Tibial artery (tissue), 4 donors: ENCODE results near the gene DYNC1I2.

Source experiments
- DNase-seq, 2 donors: peaks; one replicate each; pipeline ENCODE4 v3.0.0-alpha.2; 2019
- H3K27ac ChIP-seq, 2 donors: fragments of 200-600 bp; sonication (generic) in 1 of 2; 1 replicate in 1 of 2; 2 replicates in 1 of 2; pipeline ENCODE4 v1.5.1; 2018 to 2019; ENCODE audit warnings: mild to moderate bottlenecking in 1 of 2
- H3K27me3 ChIP-seq, 2 donors: fragments of 200-600 bp; sonication (generic) in 1 of 2; one replicate each; pipeline versions ENCODE4 v1.5.1 to v1.6.0; 2016 to 2019
- H3K36me3 ChIP-seq, 3 donors: fragments of 200-600 bp; sonication (generic) in 2 of 3; one replicate each; pipeline ENCODE4 v1.5.1; 2016 to 2019; ENCODE audit warnings: mild to moderate bottlenecking in 2 of 3
- H3K4me1 ChIP-seq, 4 donors: fragments of 200-600 bp; sonication (generic) in 2 of 4; 1 replicate in 3 of 4; 2 replicates in 1 of 4; pipeline ENCODE4 v1.5.1; 2016 to 2019
- H3K4me3 ChIP-seq, 2 donors: fragments of 200-600 bp; sonication (generic) in 1 of 2; 1 replicate in 1 of 2; 2 replicates in 1 of 2; pipeline ENCODE4 v1.5.1; 2018 to 2019; ENCODE audit warnings: mild to moderate bottlenecking in 2 of 2
- H3K9me3 ChIP-seq, 3 donors: fragments of 200-600 bp; sonication (generic) in 1 of 3; one replicate each; pipeline ENCODE4 v1.5.1; 2016 to 2019
- intact Hi-C: fragments of 100-400 bp; cut with DNase I; formaldehyde crosslinking; loops from one replicate; pipeline ENCODE4 v1.15.0; 2023; ENCODE audit warnings: low total_unique reads
- TF ChIP-seq, protein P1 (sequence below), 2 experiments: fragments of 200-600 bp in 1 of 2; fragments of 450-650 bp in 1 of 2; IDR thresholded peaks; one replicate each; pipeline ENCODE4 v1.5.1; 2017 to 2019; ENCODE audit warnings: antibody characterized with exemption in 2 of 2, mild to moderate bottlenecking in 1 of 2, moderate library complexity in 1 of 2

DYNC1I2 gene

GRCh38 chr2:171706152-171706803, 19.0 kb downstream of the DYNC1I2 start:
- TF ChIP-seq, protein P1, sequence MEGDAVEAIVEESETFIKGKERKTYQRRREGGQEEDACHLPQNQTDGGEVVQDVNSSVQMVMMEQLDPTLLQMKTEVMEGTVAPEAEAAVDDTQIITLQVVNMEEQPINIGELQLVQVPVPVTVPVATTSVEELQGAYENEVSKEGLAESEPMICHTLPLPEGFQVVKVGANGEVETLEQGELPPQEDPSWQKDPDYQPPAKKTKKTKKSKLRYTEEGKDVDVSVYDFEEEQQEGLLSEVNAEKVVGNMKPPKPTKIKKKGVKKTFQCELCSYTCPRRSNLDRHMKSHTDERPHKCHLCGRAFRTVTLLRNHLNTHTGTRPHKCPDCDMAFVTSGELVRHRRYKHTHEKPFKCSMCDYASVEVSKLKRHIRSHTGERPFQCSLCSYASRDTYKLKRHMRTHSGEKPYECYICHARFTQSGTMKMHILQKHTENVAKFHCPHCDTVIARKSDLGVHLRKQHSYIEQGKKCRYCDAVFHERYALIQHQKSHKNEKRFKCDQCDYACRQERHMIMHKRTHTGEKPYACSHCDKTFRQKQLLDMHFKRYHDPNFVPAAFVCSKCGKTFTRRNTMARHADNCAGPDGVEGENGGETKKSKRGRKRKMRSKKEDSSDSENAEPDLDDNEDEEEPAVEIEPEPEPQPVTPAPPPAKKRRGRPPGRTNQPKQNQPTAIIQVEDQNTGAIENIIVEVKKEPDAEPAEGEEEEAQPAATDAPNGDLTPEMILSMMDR (IDR thresholded peaks at IDR 0.05): peak in 1 of 2 experiments; percentile 13
- Histone ChIP-seq H3K36me3 (peaks cover 0 to 11% (median 5%) of the 10 kb centered on the region in 3 donors), H3K27ac (no peak overlapping the region), H3K9me3 (no peaks in the 10 kb centered on the region), H3K4me3 (no peak overlapping the region), H3K27me3 (no peaks in the 10 kb centered on the region), H3K4me1 (peaks cover 0 to 16% (median 7%) of the 10 kb centered on the region in 4 donors)
- intact Hi-C loops: loop anchor here (10.0 kb wide), 1 partner anchor 399 kb away; the partner anchor contains the start of gene DLX2
- DNase-seq: no peak

DNA sequence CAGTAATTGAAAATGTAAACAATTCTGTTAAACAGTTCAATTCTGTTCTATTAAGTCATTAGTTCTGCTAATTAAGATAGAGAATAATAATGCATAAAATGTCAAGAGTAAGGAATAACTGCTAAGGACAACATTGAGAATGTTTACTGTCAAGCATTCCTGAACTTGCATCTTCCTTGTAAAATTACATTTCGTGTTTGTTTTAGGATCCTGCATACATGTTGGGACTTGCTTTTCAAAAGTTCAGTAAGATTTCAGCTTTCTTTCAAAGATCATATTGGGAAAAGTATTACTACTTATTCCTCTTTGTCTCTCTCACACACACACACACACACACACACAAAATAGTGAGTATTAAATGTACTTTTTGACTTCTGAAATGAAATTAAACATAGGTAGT, 20.5 kb downstream of the DYNC1I2 start:
- no peaks in the 10 kb centered on the region for H3K9me3 ChIP-seq
- intact Hi-C loops: loop anchor here (10.0 kb wide), 1 partner anchor 397 kb away; the partner anchor contains the start of gene DLX2
- TF ChIP-seq, protein P1 (IDR thresholded peaks at IDR 0.05): no peak
- no peak overlapping the region for H3K27ac ChIP-seq
- no peaks in the 10 kb centered on the region for H3K27me3 ChIP-seq
- no peak for DNase-seq
- no peak overlapping the region for H3K4me3 ChIP-seq
- peaks cover 0 to 29% (median 12%) of the 10 kb centered on the region in 4 donors for H3K4me1 ChIP-seq
- peaks cover 0 to 11% (median 5%) of the 10 kb centered on the region in 3 donors for H3K36me3 ChIP-seq

GRCh38 chr2:171709011-171709685, 21.9 kb downstream of the DYNC1I2 start:
- DNase-seq: no peak
- Histone ChIP-seq H3K9me3 (no peaks in the 10 kb centered on the region), H3K4me1 (peaks cover 0 to 21% (median 9%) of the 10 kb centered on the region in 4 donors), H3K4me3 (no peak overlapping the region), H3K27ac (no peak overlapping the region), H3K36me3 (peaks cover 0 to 11% (median 5%) of the 10 kb centered on the region in 3 donors), H3K27me3 (no peaks in the 10 kb centered on the region)
- TF ChIP-seq, protein P1 (IDR thresholded peaks at IDR 0.05): no peak
- intact Hi-C loops: loop anchor here (10.0 kb wide), 1 partner anchor 396 kb away; the partner anchor contains the start of gene DLX2

DNA sequence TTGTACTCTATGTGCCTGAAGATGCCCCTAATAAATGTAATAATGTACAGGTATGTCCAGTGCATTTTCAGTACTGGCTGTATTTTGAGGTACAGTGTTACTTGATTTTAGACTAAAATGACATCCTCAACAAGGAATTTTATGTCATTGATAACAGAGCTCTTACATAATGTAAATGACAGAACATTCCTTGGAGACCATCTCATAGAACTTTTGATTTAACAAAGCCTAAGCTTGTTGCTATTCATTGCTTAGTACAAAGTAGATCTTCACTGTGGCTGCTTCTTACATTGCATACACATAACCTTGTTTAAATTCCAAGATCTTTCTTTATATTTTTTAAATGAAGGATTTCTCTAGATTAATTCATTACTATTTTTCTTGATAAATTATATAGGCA, 24.1 kb downstream of the DYNC1I2 start:
- intact Hi-C loops: no loop called here
- H3K27ac ChIP-seq: no peak overlapping the region
- H3K4me3 ChIP-seq: no peak overlapping the region
- H3K9me3 ChIP-seq: no peaks in the 10 kb centered on the region
- H3K27me3 ChIP-seq: no peaks in the 10 kb centered on the region
- no peak for DNase-seq
- TF ChIP-seq, protein P1 (IDR thresholded peaks at IDR 0.05): no peak
- peaks cover 10 to 21% (median 13%) of the 10 kb centered on the region in 3 donors for H3K36me3 ChIP-seq
- peaks cover 0 to 18% (median 5%) of the 10 kb centered on the region in 4 donors for H3K4me1 ChIP-seq

GRCh38 chr2:171712051-171712450, 24.8 kb downstream of the DYNC1I2 start:
- TF ChIP-seq, protein P1 (IDR thresholded peaks at IDR 0.05): no peak
- no peak overlapping the region for H3K4me3 ChIP-seq
- no peaks in the 10 kb centered on the region for H3K27me3 ChIP-seq
- no peak for DNase-seq
- intact Hi-C loops: no loop called here
- H3K4me1 ChIP-seq: peaks cover 0 to 18% (median 5%) of the 10 kb centered on the region in 4 donors
- no peaks in the 10 kb centered on the region for H3K9me3 ChIP-seq
- peaks cover 15 to 26% (median 20%) of the 10 kb centered on the region in 3 donors for H3K36me3 ChIP-seq
- no peak overlapping the region for H3K27ac ChIP-seq
